Measurements from ENCODE around the gene SHOC1. TPM values are rescaled to one million over a fixed set of nuclear protein-coding genes. Genes with fewer than 3 reads are reported as not detected.

SHOC1 gene
- total RNA-seq, 1 experiment from 2014 or later, result 0.20 TPM

DNA sequence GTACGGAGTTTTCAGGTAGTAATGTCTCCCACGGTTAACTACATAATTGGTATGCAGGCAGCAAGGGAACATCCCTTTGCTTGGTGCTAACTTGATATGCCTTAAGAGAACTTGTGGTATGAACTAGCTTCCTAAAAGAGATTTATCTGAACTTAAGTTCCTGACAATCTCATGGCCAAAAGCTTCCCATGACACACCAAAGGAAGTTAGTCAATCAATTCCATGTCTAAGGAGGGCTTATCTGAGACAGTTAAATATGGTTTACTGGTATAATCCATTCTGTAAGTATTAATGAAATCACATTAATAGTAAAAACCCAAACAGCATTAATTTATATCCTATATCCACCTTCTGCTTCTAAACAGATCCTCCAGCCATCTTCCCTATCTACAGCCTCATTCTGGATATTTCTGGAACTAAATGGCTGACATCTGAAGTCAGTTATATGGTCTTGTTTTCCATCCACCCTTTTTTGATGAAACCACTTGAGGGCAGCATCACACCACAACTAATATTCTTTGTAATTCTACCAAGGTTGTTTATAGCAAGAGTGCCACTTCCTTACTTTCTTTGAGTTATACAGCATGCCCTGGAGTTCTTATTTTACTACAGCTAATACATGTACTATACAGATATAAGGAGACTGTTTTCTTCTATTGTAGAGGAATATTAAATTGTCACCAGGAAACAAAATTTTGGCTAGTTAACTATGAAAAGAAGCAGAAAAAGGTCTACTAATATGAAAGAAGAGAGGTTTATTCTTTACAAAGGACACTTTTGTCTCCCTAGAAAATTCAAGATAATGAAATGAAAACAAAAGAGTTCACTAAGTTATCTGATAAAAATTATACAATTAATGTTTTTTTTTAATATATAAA is 34.7 kb downstream of the SHOC1 start:
- Histone ChIP-seq H3K4me1 (replicated peaks; ENCODE audit: insufficient read depth) (peaks cover 6% of the 10 kb centered on the region; the same call in 1 of the 2 replicates), H2AFZ (no peak overlapping the region), H3K27me3 (ENCODE audit: insufficient read depth, low read depth) (no peaks in the 10 kb centered on the region), H3F3A (ENCODE audit: insufficient read depth, low read depth) (no peaks in the 10 kb centered on the region), H3K9me3 (ENCODE audit: insufficient read depth, low read depth) (no peaks in the 10 kb centered on the region), H4K20me1 (ENCODE audit: insufficient read depth) (no peaks in the 10 kb centered on the region), H3K79me2 (ENCODE audit: low read depth) (no peaks in the 10 kb centered on the region), H3K27ac (no peak overlapping the region), H3K36me3 (ENCODE audit: low read depth) (no peaks in the 10 kb centered on the region), H3K4me3 (no peak overlapping the region), H3K9me2 (ENCODE audit: insufficient read depth) (no peaks in the 10 kb centered on the region), H3K4me2 (no peak overlapping the region)
- ChIA-PET CTCF (interaction anchor here (0.6 to 3.2 kb wide), 2 partner anchors 315 to 318 kb away, joined by 9 to 16 read pairs; no protein-coding TSS in a partner anchor), POLR2A (ENCODE audit: unreplicated experiment) (interaction anchor here (0.6 to 0.7 kb wide), 4 partner anchors 9 to 726 kb away, joined by 3 to 9 read pairs (median 7); no protein-coding TSS in a partner anchor)
- BruUV-seq (replicated peaks), result no TSS peak
- intact Hi-C loops (cut with micrococcal nuclease; ENCODE audit: unreplicated experiment), result loop anchor here (1.0 to 10.0 kb wide), 9 partner anchors 91 to 605 kb away; partner anchors contain the start of gene UGCG
- DNase-seq, result peak; percentile 53 to 73
- TF ChIP-seq, protein P1, sequence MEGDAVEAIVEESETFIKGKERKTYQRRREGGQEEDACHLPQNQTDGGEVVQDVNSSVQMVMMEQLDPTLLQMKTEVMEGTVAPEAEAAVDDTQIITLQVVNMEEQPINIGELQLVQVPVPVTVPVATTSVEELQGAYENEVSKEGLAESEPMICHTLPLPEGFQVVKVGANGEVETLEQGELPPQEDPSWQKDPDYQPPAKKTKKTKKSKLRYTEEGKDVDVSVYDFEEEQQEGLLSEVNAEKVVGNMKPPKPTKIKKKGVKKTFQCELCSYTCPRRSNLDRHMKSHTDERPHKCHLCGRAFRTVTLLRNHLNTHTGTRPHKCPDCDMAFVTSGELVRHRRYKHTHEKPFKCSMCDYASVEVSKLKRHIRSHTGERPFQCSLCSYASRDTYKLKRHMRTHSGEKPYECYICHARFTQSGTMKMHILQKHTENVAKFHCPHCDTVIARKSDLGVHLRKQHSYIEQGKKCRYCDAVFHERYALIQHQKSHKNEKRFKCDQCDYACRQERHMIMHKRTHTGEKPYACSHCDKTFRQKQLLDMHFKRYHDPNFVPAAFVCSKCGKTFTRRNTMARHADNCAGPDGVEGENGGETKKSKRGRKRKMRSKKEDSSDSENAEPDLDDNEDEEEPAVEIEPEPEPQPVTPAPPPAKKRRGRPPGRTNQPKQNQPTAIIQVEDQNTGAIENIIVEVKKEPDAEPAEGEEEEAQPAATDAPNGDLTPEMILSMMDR (conservative IDR thresholded peaks at IDR 0.05), result peak; percentile 81
- TF ChIP-seq EZH2 (IDR thresholded peaks at IDR 0.05; ENCODE audit: low read depth), result no peak

DNA sequence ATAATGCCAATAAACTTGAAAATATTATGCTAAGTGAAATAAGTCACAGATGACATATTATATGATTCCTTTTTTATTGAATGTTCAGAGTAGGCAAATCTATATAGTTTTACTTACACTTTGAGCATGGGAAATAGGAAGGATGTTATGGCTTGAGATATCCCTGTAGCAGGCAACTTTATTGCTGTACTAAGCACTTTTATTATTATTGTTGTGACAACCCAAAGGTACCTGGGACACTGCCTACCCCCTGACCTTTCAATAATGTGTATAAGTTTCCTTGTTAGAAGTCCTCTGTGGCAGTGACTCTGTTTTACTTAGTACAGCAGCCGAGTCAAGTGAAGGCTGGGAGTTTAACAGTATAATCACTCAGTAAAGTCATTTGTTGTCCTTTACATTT is 39.9 kb downstream of the SHOC1 start:
- Histone ChIP-seq H3K9me3 (ENCODE audit: insufficient read depth, low read depth) (peaks cover 19% of the 10 kb centered on the region), H3K79me2 (ENCODE audit: low read depth) (no peaks in the 10 kb centered on the region), H3F3A (ENCODE audit: insufficient read depth, low read depth) (0 out of 2 replicates have a peak, but pooled peaks cover 3% of the 10 kb centered on the region), H3K36me3 (ENCODE audit: low read depth) (0 out of 2 replicates have a peak, but pooled peaks cover 14% of the 10 kb centered on the region), H3K4me1 (replicated peaks; ENCODE audit: insufficient read depth) (no peaks in the 10 kb centered on the region), H2AFZ (no peak overlapping the region), H3K27me3 (ENCODE audit: insufficient read depth, low read depth) (no peaks in the 10 kb centered on the region), H4K20me1 (ENCODE audit: insufficient read depth) (no peaks in the 10 kb centered on the region), H3K27ac (no peak overlapping the region), H3K9me2 (ENCODE audit: insufficient read depth) (no peaks in the 10 kb centered on the region), H3K4me2 (no peak overlapping the region), H3K4me3 (no peak overlapping the region)
- intact Hi-C loops (cut with micrococcal nuclease; ENCODE audit: unreplicated experiment), result no loop called here
- TF ChIP-seq, protein P1 (conservative IDR thresholded peaks at IDR 0.05), result no peak
- TF ChIP-seq EZH2 (IDR thresholded peaks at IDR 0.05; ENCODE audit: low read depth), result no peak
- POLR2A ChIA-PET (ENCODE audit: unreplicated experiment), result no interaction called here
- BruUV-seq (replicated peaks), result no TSS peak
- CTCF ChIA-PET, result no interaction called here
- DNase-seq, result no peak

DNA sequence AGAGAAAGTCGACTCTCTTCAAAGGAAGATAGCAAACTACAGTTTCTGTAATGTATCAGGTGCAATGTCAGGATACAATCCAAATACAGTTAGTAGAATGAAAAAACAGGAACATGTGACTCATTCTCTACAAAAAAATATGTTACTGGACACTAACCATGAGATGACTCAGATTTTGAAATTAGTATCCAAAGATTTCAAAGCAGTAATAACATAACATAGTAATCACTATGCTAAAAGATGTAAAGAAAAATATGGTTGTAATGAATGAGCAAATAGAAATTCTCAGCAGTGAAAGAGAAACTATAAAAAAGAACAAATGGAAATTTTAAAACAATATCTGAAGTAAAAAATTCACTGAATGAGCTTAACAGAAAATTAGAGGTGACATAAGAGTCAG is 42.3 kb downstream of the SHOC1 start:
- no peak overlapping the region for H3K27ac ChIP-seq
- no peak overlapping the region for H3K4me2 ChIP-seq
- H3K4me3 ChIP-seq, result no peak overlapping the region
- 0 out of 2 replicates have a peak, but pooled peaks cover 14% of the 10 kb centered on the region for H3K36me3 ChIP-seq (ENCODE audit: low read depth)
- intact Hi-C loops (cut with micrococcal nuclease; ENCODE audit: unreplicated experiment), result no loop called here
- POLR2A ChIA-PET (ENCODE audit: unreplicated experiment), result no interaction called here
- CTCF ChIA-PET, result no interaction called here
- H2AFZ ChIP-seq, result no peak overlapping the region
- TF ChIP-seq EZH2 (IDR thresholded peaks at IDR 0.05; ENCODE audit: low read depth), result no peak
- TF ChIP-seq, protein P1 (conservative IDR thresholded peaks at IDR 0.05), result no peak
- no peak for DNase-seq
- no peaks in the 10 kb centered on the region for H4K20me1 ChIP-seq (ENCODE audit: insufficient read depth)
- H3K4me1 ChIP-seq (replicated peaks; ENCODE audit: insufficient read depth), result no peaks in the 10 kb centered on the region
- BruUV-seq (replicated peaks), result no TSS peak
- H3K27me3 ChIP-seq (ENCODE audit: insufficient read depth, low read depth), result no peaks in the 10 kb centered on the region
- H3K9me2 ChIP-seq (ENCODE audit: insufficient read depth), result no peaks in the 10 kb centered on the region
- no peaks in the 10 kb centered on the region for H3K79me2 ChIP-seq (ENCODE audit: low read depth)
- H3F3A ChIP-seq (ENCODE audit: insufficient read depth, low read depth), result 0 out of 2 replicates have a peak, but pooled peaks cover 3% of the 10 kb centered on the region
- peaks cover 19% of the 10 kb centered on the region for H3K9me3 ChIP-seq (ENCODE audit: insufficient read depth, low read depth)

Other genes with a start within 250 kb of the SHOC1 start
- 611 and 635 TPM in 2 replicates for gene PTGR1, start 195.3 kb downstream of the SHOC1 start, total RNA-seq (2021)
- gene DNAJC25, start 163.6 kb downstream of the SHOC1 start, total RNA-seq (2021), result 7.3 and 7.9 TPM in 2 replicates
- gene GNG10, start 133.3 kb downstream of the SHOC1 start, total RNA-seq (2021), result 70.8 and 76.9 TPM in 2 replicates
- 79.8 and 88.7 TPM in 2 replicates for gene UGCG, start 101.9 kb upstream of the SHOC1 start, total RNA-seq (2021)

All from PC-9 (cell line).